Measurements from ENCODE around the gene CADPS. TPM values are rescaled to one million over a fixed set of nuclear protein-coding genes. Genes with fewer than 3 reads are reported as not detected.

The CADPS gene
- total RNA-seq, 1 experiment from 2014 or later: 0.17 TPM

DNA sequence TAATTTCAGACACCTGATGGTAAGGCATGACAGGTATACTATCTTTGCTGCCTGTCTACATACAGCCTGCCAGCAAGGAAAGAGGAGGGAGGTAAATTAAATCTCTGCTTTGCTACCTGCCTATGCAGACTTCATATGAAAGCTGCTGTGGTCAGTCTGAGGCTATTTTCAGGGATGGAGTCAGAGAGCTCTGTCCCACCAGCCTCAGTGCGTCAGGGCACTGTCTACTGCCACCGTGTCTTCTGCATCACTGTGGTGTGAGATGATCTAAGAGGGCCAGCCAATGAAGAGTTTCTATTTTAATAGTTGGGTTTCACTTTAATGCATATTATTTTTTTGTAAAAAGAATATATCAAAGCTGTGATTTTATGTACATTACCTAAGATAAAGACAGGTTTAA lies 125.6 kb downstream of the CADPS start:
- DNase-seq (ENCODE audit: low spot score): no peak

DNA sequence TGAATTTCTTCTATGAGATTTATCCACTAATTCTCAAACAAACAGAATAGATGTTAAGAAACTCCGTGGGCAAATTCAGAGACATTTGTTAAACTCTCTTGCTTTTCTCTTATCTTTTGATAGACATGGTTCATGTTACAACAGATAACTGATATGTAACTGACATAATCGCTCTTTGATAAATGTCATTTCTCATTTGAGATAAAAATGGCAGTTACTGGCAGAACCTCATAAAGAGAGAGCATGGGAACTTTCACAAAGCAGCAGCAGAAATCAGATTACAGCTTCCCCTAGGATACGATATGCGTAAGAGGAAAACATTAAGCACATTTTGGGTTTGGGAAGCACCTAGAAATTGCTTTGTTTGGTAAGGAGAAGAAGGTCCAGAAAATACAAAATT lies 126.1 kb downstream of the CADPS start:
- DNase-seq (ENCODE audit: low spot score): no peak

DNA sequence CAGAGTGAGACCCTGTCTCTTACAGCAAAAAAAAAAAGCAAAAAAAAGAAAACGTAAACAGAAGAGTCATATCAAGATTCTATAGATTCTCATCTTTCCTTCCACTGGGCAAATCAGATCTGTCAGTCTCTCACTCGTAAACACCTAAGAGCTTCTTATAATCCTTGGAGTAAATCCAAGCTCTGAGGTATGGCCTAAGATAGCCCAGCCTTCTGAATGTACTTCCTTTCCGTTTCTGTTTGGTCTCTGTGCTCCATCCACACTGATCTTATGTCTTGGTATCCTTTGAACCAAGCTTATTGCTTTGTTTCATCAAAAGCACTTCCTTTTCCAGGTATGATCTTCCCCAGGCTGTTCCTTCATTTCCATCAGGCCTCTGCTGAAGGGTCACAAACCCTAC lies 137.8 kb downstream of the CADPS start:
- no peak for DNase-seq (ENCODE audit: low spot score)

DNA sequence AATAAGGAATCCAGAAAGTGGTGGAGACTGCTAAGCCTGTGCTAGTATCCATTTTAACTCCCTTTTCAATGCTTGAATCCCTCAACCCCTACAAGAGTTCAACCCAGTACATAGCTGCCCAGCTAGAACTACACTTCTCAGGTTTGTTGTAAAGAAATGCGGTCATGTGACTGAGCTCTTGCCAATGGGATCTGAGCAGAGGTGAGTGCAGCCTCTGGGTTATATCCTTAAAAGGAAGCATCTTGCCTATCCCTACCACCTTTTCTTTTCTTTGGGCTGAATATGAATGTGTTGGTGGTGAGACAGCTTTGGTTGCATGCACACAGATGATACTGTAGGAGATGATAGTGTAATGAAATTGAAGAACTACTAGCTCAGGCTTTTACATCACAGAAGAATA lies 139.7 kb downstream of the CADPS start:
- no peak for DNase-seq (ENCODE audit: low spot score)

DNA sequence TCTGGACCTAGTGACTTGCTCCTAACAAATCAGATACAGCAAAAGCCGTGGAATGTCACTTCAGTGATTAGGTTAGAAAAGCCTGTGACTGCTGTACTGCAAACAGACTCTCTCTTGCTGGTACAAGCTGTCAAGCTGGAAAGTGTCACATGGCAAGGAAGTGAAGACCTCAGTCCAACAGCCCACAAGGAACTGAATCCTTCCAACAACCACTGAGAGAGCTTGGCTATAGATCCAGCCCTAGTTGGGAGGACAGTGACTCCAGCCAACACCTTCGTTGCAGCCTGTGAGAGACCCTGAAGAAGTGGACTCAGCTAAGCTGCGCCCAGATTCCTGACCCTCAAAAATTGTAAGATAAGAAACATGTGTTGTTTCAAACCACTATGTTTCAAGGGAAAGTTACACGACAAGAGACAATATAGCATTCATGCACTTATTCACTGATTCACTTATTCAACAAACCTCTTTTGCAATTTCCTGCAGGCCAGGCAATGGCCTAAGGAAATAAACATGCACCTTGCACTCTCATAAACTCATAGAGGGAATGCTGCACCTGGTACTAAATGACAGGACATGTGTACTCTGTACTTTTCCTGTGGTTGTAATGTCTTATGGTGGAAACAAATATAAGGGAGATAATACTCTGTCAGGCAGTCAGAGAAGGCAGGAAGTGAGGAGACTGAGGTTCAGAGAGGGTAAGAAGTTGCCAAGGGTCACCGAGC lies 142.9 kb downstream of the CADPS start:
- DNase-seq (ENCODE audit: low spot score): no peak

DNA sequence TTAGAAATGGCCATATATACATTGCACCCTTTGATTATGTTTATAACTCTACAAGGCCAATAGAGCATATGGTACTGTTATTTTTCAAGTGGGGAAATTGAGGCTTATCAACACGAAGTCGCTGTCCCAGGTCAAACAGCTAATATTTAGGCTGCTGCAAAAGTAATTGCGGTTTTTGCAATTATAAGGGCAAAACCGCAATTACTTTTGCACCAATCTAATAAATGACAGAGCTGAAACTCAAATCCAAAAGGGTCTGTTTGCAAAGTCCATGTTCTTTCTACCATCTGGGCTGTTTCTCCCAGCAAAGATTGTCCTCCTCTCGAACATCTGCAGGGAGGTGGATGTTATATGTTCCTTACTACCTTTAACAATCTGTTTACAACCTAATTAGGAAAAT lies 147.2 kb downstream of the CADPS start:
- DNase-seq (ENCODE audit: low spot score): no peak

DNA sequence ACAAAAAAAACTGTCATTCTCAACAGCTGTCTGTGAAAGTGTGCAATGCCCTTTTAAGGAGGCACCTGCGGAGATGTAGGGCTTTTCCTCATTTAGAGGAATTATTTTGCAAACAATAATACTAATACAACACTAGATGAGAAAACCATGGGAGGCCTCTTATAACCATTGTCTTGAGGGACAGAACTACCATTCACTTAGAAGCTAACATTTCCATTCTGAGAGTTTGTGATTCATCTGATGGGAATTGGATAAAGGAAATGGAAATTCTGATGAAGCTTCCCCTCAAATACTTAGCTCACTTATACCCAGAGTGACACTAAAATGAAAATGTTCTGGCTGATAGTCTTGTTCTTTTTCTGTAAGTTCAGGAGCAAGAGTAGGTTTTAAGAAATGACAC lies 147.7 kb downstream of the CADPS start:
- DNase-seq (ENCODE audit: low spot score): no peak

DNA sequence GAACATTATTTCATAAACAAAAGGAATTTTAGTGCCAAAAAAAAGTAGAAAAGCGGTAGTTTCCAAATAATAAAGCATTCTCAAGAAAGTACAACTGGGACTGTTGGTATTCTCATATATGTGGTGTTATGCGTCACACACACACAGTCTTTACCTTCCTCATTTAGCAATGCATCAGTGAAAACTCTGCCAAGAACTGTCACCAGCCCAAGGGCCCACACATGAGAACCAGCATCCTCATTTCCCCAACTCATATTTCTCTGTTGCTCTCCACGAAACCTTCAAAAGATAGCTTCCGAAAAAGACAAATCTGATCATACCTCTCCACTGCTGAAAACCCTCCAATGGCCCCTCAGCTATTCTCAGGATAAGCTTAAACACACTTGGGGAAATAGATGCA lies 150.7 kb downstream of the CADPS start:
- DNase-seq (ENCODE audit: low spot score): no peak

DNA sequence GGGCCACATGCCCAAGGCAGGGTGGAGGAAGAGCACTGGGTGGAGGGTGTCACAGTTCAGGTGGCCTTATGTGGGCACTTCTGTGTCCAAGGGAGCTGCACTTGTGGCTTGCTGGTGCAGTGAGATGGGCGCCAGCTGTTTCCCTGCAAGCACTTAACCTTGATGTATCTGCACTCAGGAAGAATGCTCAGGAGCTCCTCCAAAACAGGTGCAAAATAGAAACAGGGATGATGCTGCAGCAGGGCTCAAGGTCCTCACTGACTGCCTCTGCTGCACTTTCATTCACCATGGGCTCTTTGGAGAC lies 151.3 kb downstream of the CADPS start:
- DNase-seq (ENCODE audit: low spot score): no peak

DNA sequence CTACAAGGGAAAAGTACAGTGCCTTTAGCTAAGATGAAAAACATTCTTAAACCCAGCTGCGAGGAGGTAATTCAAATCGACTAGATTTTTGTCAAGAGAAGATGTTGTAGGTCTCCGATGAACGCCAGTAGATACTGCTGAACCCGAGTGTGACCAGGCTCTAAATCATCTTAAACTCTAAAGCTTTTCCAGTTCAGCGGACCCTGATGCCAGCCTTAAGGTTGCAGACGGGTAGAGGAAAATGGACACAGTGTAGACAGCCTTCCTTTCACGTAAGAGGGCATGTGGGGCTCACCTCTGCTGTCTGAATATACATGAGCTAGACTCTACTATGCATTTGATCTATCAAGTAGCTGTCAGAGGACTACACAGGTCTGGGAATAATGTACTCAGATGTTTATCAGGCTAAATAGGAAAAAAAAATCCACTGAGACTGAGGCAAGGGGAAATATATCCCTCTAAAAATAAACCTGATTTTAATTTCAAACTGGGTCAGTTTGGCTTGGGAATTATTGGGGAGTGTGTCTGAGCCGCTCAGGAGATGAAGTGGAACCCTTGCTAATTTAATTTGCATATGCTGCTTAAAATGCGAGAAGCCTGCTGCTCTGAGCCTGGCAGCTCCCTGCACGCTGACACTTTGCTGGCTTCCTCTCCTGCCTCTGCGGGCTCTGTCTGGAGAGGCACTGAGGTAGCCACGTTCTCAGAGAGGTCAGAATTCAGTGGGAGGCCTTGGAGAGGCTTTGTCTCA lies 151.9 kb downstream of the CADPS start:
- DNase-seq (ENCODE audit: low spot score): no peak

DNA sequence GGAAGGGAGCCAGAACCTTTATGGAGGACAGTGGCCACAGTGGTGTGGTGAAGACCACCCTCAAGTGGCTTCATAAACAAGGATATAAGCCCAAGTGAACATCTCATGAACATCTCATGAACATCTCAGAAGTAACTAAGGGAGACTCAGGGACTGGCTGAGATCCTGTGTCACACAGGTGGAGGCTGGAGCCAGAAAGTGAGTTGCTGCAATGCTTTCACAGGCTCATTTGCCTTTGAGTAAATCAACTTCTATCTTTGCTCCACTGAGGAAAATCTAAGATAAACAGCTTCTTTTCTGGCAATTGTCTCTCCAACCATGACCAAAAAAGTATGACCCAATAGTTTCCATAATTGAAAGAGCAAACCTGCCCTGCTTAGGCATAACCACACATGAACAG lies 152.9 kb downstream of the CADPS start:
- DNase-seq (ENCODE audit: low spot score): no peak

DNA sequence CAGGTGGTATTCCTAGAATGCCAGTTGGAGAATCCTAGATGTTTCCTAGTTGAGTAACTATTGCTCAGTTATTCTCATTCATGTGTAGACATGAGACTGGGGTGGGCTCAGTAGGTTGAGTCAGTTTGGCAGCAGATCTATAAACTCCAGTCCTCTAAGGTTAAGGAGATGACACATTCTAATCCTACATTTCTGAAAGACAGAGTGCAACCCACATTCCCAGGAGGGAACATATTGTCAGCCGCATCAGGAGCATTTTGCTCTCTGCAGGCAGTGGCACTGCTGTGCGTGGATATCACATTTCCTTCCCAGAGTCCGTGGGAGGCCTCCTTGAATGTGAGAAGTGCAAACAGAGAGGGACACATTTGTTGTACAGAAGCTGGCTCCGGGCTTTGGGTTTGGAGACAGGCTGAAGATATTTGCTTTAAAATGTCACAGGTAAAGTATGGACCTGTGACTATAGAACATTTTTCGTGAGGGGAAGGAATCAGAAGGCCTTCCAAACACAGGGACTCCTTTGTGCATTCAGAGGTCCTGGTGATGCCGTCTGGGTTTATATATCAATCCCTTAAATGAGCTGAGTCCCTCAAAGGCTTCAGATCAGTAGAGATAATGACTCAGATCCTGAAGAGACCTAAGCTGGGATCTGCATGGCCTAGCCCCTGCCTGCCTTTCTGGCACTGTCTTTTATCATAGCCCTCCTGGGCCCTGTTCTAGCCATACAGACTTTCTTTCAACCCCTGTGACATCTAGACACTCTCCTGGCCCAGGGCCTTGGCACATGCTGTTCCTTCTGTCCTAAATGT lies 156.5 kb downstream of the CADPS start:
- DNase-seq (ENCODE audit: low spot score): no peak

DNA sequence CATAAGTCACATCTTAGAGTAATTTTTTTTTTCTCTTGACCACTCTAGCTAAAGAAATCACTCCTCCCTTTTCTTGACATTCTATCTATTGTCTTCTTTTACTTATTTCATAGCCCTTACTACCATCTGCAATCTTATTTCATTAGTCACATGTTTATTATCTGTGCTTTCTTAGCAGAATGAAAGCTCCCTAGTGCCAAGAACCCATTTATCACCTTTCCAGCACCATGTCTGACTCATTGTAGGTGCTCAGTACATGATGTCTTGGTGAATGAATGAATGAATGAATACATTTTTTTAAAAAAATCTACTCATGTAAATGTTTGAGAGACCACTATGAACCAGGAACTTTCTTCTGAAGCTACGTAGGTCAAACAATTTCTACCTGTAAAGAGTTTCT lies 157.2 kb downstream of the CADPS start:
- no peak for DNase-seq (ENCODE audit: low spot score)

DNA sequence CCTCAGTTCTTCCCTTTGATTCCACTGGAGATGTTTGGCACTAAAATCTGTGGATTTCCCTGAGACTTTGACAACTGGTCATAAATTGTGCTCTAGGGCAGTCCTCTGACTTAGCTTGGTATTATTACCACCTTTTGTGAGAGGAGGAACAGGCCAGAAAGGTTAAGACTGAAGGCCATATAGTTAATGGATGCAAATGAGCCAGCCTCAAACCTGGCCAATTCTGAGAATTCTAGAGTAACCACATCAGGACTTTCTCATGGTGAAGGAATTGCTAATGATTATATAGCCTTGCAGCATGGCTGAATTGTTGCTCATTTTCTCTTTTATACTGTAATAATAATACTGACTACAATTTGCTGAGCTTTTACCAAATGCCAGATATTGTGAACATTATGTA lies 162.5 kb downstream of the CADPS start:
- DNase-seq (ENCODE audit: low spot score): no peak

DNA sequence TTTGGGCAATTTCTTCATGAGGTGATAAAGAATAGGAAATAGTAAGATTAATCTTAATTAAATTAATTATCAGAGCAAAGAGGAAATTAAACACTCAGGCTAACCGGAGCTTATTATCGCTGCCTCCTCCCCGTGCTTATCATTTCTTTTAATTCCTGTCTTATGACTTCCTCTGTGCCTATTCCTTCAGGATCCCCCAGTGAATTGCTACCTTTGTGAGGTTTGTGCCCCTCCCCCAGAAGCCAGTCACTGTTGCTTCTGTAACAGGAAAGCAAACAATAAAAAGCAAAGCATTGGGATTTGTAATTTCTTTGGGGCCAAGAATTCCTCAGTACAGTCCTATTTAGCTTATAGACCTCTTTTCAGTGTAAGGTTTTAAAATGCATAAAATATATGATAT lies 164.5 kb downstream of the CADPS start:
- DNase-seq (ENCODE audit: low spot score): no peak

DNA sequence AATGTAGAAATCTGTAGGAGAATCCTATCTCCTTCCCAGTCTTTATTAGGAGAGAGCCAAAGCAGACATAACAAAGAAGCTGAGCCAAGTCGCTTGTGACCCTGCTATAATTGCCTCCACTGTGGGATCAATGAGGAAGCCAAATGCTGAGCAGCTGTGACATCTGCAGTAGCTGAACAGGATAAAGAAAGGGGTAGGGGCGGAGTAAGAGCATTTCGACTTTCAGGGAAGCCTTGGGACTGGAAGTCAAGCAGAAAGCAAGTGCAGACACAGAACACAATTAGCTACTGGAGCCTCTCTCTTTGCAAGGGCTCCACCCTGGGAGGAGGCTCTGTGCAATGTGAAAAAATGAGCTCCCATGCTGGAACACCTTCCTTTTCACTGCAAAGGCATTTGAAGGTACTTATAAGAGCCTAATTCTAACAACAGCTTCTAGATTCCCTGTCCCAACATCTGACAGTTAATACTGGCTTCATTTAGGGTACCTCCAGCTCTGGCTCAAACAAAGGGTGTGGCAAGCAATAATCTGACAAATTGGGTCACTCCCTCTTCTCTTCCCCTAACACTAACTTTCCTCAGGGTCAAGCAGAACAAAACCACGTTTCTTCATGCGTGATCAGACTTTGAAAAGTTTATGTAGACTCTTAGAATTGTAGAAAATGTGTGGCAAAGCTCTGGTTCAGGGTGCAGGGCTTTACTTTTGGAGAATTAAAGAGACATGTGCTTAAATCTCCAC lies 166.4 kb downstream of the CADPS start:
- no peak for DNase-seq (ENCODE audit: low spot score)

DNA sequence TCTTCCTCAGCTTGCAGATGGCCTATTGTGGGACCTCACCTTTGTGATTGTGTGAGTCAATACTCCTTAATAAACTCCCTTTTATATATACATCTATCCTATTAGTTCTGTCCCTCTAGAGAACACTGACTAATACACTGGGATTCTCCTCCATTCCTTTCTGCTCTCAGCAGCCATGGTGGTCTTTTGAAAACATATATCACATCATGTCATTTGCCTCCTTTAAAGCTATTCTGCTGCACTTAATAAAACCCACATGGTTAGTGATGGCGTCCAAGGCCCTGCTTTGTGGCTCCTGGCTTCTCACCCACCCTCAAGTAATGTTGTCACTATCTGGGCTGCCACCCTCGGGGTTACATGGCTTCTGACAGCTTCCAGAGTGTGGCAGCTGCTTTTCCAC lies 169.5 kb downstream of the CADPS start:
- no peak for DNase-seq (ENCODE audit: low spot score)

DNA sequence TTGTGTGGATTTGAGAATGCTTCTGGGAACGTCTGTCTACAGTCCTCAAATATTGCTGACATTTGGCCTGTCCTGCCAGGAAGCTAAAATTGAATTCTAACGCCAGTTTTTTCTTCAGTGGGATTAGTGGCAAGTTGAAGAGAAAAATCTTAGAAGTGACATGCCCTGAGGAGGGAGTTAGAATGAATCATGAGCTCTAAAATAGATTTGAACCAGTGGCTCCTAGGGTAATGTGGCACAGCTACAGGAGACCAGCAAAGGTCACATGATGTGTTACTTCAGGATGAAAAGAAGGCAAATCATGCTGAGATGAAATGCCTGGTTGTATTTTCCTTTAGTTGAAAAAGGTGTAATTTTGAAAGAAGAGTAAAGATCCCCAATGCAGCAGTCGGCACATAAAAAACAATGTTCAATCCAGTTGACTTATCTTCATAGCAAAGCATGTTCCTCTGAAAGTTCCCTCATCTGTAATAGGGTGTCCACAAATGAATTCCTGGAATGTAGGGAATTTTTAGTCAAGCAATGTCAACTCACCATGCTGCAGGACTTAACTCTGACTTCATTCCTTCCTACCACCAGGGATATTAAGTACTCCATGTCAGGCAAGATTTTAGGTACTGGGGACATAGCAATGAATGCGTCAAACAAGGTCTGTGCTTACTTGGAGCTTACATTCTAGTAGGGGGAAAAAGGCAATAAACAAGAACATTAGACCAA lies 171.6 kb downstream of the CADPS start:
- no peak for DNase-seq (ENCODE audit: low spot score)

DNA sequence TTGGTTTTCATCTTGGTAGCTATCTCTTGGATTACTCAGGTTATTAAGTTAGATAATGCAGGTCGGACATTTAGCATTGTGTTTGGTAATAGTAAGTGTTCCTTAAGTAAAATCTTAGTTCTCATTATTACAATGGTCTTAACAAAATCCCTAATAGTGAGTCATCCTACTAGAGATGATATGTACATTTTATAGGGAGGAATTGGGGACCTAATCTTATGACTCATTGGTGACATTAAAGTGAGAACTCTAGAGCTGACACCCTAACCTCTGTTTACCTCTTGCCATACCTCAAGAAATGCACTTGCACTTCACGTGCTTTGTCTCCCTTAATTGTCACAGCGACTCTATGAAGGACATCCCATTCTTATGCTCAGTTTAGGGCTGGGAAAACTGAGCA lies 174.9 kb downstream of the CADPS start:
- no peak for DNase-seq (ENCODE audit: low spot score)

DNA sequence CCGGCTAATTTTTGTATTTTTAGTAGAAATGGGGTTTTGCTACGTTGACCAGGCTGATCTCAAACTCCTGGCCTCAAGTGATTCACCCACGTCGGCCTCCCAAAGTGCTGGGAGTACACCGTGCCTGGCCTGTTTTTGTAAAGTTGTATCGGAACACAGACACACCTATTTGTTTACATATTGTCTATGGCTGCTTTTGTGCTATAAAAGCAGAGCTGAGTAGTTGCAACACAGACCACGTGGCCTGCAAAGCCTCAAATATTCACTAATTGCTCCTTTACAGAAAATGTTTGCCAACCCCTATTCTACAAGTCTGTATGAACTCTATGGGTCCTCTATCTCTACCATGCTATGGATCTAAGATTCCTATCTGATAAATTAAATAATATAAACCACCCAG lies 175.5 kb downstream of the CADPS start:
- no peak for DNase-seq (ENCODE audit: low spot score)

DNA sequence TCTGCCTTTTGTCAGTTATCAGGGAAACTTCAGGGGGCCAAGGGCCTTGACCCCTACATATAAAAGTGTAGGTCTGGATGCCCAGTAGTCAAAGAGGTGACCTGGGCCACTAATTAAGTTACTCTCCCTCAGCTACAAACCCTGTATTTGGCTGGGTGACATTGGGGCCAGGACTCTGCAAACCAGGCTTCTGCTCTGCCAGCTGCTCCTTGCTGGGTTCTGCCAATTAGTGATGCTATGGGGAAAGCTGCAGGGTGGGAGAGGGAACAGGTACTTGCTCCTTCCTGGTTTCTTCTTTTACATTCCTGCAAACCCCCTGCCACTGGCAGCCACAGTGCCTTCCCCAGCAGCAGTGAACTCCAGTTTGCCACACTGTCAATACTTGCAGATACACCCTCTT lies 179.2 kb downstream of the CADPS start:
- no peak for DNase-seq (ENCODE audit: low spot score)

DNA sequence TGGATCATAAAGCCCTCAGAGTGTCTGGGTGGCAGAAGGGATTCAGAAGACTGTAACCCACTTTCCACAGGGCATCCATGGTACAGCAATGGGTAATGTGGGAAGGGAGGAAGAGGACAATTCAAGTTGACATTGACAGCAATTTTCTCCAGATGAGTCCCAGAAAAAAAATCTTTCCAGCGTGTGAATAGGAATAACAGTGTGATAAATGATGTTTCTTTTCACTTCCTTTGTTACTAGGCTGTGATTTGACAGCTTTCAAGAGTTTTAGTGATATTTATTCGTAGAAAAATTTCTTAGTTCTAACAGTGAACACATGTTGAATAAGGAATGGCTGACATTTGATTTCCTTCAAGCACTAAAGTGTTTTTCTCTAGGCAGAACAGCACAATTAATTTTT lies 186.4 kb downstream of the CADPS start:
- no peak for DNase-seq (ENCODE audit: low spot score)
